GM06990 (cell line): ENCODE data around the gene TUT4.

ENCODE experiments used
- DNase-seq: peaks from one replicate; pipeline ENCODE4 v3.0.0-alpha.2; 2011; ENCODE audit not compliant: insufficient read length; ENCODE audit errors: extremely low read depth
- H3K27me3 ChIP-seq: replicated peaks from 2 replicates; pipeline ENCODE4 v1.6.0; 2011; ENCODE audit warnings: low read length; ENCODE audit not compliant: control insufficient read depth, insufficient read depth
- H3K36me3 ChIP-seq: 2 replicates; pipeline ENCODE4 v1.5.1; 2011; ENCODE audit warnings: low read length; ENCODE audit not compliant: control insufficient read depth, insufficient read depth
- H3K4me3 ChIP-seq: replicated peaks from 2 replicates; pipeline ENCODE4 v1.5.1; 2011; ENCODE audit warnings: low read depth, mild to moderate bottlenecking, control low read depth, low read length
- TF ChIP-seq, protein P1 (sequence below): IDR thresholded peaks from 2 replicates; pipeline ENCODE4 v1.5.1; 2011; ENCODE audit warnings: low read length, control low read depth, mild to moderate bottlenecking, inconsistent platforms; ENCODE audit not compliant: insufficient read depth, poor library complexity, severe bottlenecking

The TUT4 gene

DNA sequence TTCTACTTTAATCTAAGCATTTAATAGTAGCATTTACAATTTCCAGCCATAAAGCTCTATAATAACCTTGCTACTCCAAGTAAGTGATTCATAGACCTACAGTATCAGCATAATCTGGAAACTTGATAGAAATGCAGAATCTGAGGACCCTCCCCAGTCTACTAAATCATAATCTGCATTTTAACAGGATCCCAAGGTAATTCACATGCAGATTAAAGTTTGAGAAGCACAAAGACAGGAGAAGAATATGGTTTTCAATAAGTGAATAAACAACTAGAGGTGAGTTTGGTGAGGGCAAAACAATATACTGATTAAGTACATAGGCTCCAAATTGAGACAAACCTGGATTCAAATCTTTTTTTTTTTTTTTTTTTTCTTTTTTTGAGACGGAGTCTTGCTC is 91.1 kb downstream of the TUT4 start:
- Histone ChIP-seq H3K36me3 (no peaks in the 10 kb centered on the region; the same call in 1 of the 2 replicates), H3K27me3 (no peaks in the 10 kb centered on the region), H3K4me3 (no peak overlapping the region)
- no peak for DNase-seq
- TF ChIP-seq, protein P1, sequence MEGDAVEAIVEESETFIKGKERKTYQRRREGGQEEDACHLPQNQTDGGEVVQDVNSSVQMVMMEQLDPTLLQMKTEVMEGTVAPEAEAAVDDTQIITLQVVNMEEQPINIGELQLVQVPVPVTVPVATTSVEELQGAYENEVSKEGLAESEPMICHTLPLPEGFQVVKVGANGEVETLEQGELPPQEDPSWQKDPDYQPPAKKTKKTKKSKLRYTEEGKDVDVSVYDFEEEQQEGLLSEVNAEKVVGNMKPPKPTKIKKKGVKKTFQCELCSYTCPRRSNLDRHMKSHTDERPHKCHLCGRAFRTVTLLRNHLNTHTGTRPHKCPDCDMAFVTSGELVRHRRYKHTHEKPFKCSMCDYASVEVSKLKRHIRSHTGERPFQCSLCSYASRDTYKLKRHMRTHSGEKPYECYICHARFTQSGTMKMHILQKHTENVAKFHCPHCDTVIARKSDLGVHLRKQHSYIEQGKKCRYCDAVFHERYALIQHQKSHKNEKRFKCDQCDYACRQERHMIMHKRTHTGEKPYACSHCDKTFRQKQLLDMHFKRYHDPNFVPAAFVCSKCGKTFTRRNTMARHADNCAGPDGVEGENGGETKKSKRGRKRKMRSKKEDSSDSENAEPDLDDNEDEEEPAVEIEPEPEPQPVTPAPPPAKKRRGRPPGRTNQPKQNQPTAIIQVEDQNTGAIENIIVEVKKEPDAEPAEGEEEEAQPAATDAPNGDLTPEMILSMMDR: no peak

DNA sequence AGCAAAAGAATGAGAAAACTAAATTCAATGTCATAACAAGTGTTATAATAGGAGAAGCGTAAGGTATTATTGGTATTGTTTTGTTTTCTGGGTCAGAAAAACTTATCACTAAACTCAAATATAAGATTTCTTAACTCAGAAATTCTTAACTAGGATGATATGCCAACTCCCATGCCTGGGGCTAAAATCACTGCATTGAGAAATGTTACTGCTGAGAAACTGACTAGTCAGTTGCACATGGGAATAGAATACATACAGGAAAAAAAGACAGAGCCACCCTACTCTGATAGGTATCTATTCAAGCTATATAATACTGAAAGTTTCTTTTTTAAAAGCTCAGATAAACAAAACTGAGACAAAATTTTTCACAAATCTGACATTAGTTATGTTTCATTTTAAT is 92.2 kb downstream of the TUT4 start:
- no peaks in the 10 kb centered on the region for H3K27me3 ChIP-seq
- no peak overlapping the region for H3K4me3 ChIP-seq
- DNase-seq: no peak
- TF ChIP-seq, protein P1: no peak
- no peaks in the 10 kb centered on the region; the same call in 1 of the 2 replicates for H3K36me3 ChIP-seq

DNA sequence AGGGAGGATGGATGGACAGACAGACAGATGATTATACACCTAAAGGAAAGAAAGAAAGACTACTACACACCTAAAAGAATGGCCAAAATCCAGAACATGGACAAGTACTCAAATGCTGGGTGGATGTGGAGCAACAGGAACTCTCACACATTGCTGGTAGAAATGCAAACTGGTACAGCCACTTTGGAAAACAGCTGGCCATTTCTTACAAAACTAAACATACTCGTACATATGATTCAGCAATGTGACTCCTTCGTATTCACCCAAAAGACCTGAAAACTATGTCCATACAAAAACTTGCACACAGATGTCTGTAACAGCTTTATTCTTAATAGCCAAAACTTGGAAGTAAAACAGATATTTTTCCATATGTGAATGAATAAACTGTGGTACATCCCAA is 97.2 kb downstream of the TUT4 start:
- Histone ChIP-seq H3K36me3 (no peaks in the 10 kb centered on the region; the same call in 1 of the 2 replicates), H3K27me3 (no peaks in the 10 kb centered on the region), H3K4me3 (no peak overlapping the region)
- DNase-seq: no peak
- TF ChIP-seq, protein P1: no peak

DNA sequence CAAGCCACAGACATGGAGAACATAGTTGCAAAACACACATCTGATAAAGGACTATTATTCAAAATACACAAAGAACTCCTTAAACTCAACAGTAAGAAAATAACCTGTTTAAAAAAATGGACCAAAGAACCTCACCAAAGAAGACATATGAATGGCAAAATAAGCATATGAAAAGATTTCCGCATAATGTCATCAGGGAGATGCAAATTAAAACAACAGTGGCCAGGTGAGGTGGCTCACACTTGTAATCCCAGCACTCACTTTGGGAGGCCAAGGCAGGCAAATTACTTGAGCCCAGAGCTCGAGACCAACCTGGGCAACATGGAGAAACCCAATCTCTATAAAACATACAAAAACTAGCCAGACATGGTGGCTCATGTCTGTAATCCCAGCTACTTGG is 98.1 kb downstream of the TUT4 start:
- no peaks in the 10 kb centered on the region; the same call in 1 of the 2 replicates for H3K36me3 ChIP-seq
- H3K4me3 ChIP-seq: no peak overlapping the region
- TF ChIP-seq, protein P1: no peak
- DNase-seq: no peak
- no peaks in the 10 kb centered on the region for H3K27me3 ChIP-seq

DNA sequence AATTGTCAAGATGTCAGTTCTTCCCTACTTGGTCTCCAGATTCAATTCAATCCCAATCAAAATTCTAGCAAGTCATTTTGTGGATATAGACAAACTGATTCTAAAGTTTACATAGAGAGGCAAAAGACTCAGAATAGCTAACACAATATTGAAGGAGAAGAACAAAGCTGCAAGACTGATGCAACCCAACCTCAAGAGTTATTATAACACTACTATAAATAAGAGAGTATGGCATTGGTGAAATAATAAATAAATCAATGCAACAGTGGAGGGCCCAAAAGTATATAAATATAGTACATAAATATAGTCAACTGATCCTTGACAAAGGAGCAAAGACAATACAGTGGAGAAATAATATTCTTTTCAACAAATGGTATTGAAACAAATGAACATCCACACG is 98.8 kb downstream of the TUT4 start:
- DNase-seq: no peak
- TF ChIP-seq, protein P1: no peak
- no peaks in the 10 kb centered on the region for H3K27me3 ChIP-seq
- no peaks in the 10 kb centered on the region; the same call in 1 of the 2 replicates for H3K36me3 ChIP-seq
- H3K4me3 ChIP-seq: no peak overlapping the region

DNA sequence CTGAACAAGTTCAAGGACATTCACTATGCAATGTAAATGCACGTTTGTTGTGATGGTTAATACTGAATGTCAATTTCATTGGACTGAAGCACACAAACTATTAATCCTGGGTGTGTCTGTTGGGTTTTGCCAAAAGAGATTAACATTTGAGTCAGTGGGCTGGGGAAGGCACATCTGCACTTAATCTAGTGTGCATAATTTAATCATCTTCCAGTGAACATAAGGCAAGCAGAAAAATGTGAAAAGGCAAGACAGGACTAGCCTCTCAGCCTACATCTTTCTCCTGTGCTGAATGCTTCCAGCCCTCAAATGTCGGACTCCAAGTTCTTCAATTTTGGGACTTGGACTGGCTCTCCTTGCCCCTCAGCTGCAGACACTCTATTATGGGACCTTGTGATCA is 108.4 kb downstream of the TUT4 start:
- Histone ChIP-seq H3K4me3 (no peak overlapping the region), H3K27me3 (no peaks in the 10 kb centered on the region), H3K36me3 (peaks cover 2% of the 10 kb centered on the region)
- DNase-seq: no peak
- TF ChIP-seq, protein P1: no peak
